ENCODE data around the gene NPIPA1.
"Not testable (repeated sequence)": the region's sequence is repeated elsewhere in the genome, so short reads cannot be mapped to it uniquely, and the experiment has no call there.

The NPIPA1 gene

GRCh38 chr16:14982521-14982920, 45.3 kb downstream of the NPIPA1 start:
- peaks cover 29% of the 10 kb centered on the region for H3K4me1 Mint-ChIP-seq
- H3K9me3 Mint-ChIP-seq, H3K4me3 Mint-ChIP-seq, ATAC-seq, H3K27me3 Mint-ChIP-seq: not testable (repeated sequence)
- H3K36me3 Mint-ChIP-seq = peaks cover 14% of the 10 kb centered on the region
- peak overlapping the region; percentile 5 for H3K27ac Mint-ChIP-seq

- H3K36me3 Mint-ChIP-seq = peaks cover 44% of the 10 kb centered on the region
- not testable (repeated sequence) for H3K27ac Mint-ChIP-seq, H3K27me3 Mint-ChIP-seq, ATAC-seq, H3K9me3 Mint-ChIP-seq
- H3K4me3 Mint-ChIP-seq = peak overlapping the region; percentile 32
- peaks cover 29% of the 10 kb centered on the region for H3K4me1 Mint-ChIP-seq
Measured at GRCh38 chr16:14988092-14988491, 50.8 kb downstream of the NPIPA1 start.

GRCh38 chr16:14988661-14989191, 51.5 kb downstream of the NPIPA1 start:
- H3K9me3 Mint-ChIP-seq, H3K27me3 Mint-ChIP-seq: not testable (repeated sequence)
- ATAC-seq = peak; percentile 88
- peak overlapping the region; percentile 38 for H3K27ac Mint-ChIP-seq
- H3K4me3 Mint-ChIP-seq = peak overlapping the region; percentile 72
- H3K4me1 Mint-ChIP-seq = peaks cover 29% of the 10 kb centered on the region
- H3K36me3 Mint-ChIP-seq = peaks cover 49% of the 10 kb centered on the region

GRCh38 chr16:14989291-14990281, 52.3 kb downstream of the NPIPA1 start:
- H3K27ac Mint-ChIP-seq = peak overlapping the region; percentile 38
- not testable (repeated sequence) for H3K27me3 Mint-ChIP-seq, H3K9me3 Mint-ChIP-seq
- peaks cover 52% of the 10 kb centered on the region for H3K36me3 Mint-ChIP-seq
- peak; percentile 90 for ATAC-seq
- H3K4me3 Mint-ChIP-seq = peak overlapping the region; percentile 72
- H3K4me1 Mint-ChIP-seq = peaks cover 36% of the 10 kb centered on the region

GRCh38 chr16:14993277-14994151, 56.3 kb downstream of the NPIPA1 start:
- not testable (repeated sequence) for H3K27me3 Mint-ChIP-seq, ATAC-seq, H3K9me3 Mint-ChIP-seq, H3K27ac Mint-ChIP-seq, H3K4me3 Mint-ChIP-seq
- peaks cover 44% of the 10 kb centered on the region for H3K36me3 Mint-ChIP-seq
- peaks cover 39% of the 10 kb centered on the region for H3K4me1 Mint-ChIP-seq

GRCh38 chr16:14996702-14997101, 59.5 kb downstream of the NPIPA1 start:
- H3K27me3 Mint-ChIP-seq, ATAC-seq, H3K27ac Mint-ChIP-seq, H3K9me3 Mint-ChIP-seq, H3K4me3 Mint-ChIP-seq: not testable (repeated sequence)
- H3K36me3 Mint-ChIP-seq = peaks cover 41% of the 10 kb centered on the region
- H3K4me1 Mint-ChIP-seq = peaks cover 22% of the 10 kb centered on the region

GRCh38 chr16:14998300-14998699, 61.1 kb downstream of the NPIPA1 start:
- ATAC-seq, H3K4me3 Mint-ChIP-seq, H3K9me3 Mint-ChIP-seq, H3K27me3 Mint-ChIP-seq, H3K27ac Mint-ChIP-seq: not testable (repeated sequence)
- peaks cover 30% of the 10 kb centered on the region for H3K36me3 Mint-ChIP-seq
- H3K4me1 Mint-ChIP-seq = peaks cover 22% of the 10 kb centered on the region

GRCh38 chr16:14999845-15000244, 62.6 kb downstream of the NPIPA1 start:
- H3K4me1 Mint-ChIP-seq = peaks cover 12% of the 10 kb centered on the region
- H3K27me3 Mint-ChIP-seq, ATAC-seq, H3K9me3 Mint-ChIP-seq, H3K27ac Mint-ChIP-seq, H3K4me3 Mint-ChIP-seq: not testable (repeated sequence)
- H3K36me3 Mint-ChIP-seq = peaks cover 25% of the 10 kb centered on the region

All from stimulated activated memory B cell treated with anti-CD40 and anti-IgM and Interleukin-4, amounts not matched to agents 10 μg/mL and 1 μg/mL and 100 μg/mL, for 72 hours (primary cell).